NCI-H2196 treated with DMSO at 0.1 percent for 48 hours (cell line): ENCODE data around the gene EML3.

Experiments used
- DNase-seq: peaks from one replicate; lab custom pipeline; 2025; ENCODE audit not compliant: unreplicated experiment; lab: John Stamatoyannopoulos, UW

Gene EML3

DNA sequence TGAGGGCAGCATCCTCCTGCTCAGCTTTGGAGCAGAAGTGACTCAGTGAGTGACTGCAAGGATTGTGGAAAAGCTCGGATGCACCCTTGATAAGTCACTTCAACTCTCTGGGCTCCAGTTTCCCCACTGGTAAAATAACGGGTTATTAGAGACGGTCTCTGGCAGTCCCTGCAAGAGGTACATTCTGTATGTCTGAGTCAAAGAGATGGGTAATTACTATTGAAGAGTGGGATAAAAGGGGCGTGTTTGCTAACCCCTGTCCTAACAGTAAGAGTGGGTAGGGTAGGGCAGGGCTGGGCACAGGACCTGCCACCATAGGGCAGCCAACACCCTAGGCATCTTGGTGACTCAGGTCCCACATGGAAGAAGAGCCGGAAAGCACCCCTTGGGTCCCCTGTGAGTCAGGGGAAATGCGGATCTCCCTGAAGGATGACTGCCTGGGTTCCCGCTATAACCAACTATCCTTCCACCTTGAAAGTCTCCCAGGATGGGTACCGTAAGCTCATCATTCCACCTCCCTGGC, 58.7 kb downstream of the EML3 start:
- no peak for DNase-seq

DNA sequence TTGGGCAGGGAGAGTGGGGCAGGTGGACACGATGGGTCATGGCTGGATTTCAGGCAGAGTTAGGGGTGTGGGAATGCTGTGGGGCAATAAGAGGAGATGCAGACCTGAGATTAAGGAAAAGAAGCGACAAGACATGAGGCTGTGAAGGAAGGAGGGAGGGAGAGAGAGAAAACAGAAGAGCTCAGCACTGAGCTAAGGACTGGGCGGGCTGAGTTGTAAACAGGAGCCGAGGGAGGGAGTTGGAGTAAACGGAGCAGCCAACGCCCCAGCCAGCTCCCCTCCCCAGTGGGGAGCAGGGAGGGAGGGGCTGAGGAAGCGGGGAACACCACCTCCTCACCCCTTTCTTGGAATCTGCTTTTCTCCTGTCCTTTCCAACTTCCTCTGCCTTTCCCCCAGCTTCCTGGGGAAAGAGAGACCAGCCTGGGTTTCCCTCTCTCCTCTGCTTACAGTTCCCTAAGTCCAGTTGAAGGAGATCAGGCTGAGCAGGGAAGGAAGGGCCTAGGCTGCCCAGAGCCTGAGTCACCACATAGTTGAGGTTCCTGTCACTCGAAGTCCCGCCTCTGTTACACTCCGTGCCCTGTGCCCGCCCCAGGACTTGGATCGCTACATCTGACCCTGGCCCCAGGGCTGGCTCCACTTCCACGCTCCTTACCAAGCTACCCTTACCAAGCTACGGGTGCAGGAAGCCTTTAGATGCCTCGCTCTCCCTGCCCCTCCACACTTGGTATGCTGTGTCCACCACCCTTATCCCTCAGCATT, 59.3 kb downstream of the EML3 start:
- DNase-seq, result no peak

DNA sequence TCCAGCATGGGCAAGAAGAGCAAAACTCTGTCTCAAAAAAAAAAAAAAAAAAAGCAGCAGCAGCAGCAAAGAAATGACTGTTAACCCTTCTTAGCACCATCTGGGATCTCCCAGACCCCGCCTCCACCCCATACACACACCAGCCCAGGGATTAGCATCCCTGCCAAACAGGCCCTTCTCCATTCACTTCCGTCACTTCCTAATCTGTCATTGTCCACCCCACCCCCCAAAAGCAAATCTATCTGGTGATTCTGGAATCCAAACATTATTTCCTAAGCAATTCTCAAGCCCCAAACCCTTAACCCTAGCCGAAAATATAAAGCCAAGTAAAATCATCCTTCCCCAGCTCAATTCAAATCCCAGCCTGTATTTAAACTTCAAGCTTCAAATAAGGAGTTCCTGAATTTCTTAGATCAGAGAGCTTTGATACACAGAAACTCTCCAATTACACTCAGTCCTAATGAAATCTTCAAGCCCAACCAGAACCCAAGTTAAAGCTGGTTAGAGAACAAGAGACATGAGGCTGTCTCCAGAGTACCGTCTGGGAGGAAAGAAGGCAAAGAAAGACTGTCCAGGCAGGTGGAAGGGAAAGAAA, 60.0 kb downstream of the EML3 start:
- no peak for DNase-seq
